K562 (cell line): ENCODE measurements around the gene RETN. TPM values are rescaled to one million over a fixed set of nuclear protein-coding genes. Genes with fewer than 3 reads are reported as not detected.

Experiments
- EP300 ChIP-seq: IDR thresholded peaks from 2 replicates; pipeline ENCODE4 v1.6.1; 2012; ENCODE audit warnings: low read length, improper control_type of control experiment
- FOXK1 ChIP-seq: sonication (generic); formaldehyde crosslinking; IDR thresholded peaks from 2 replicates; pipeline ENCODE4 v1.8.0; 2022; ENCODE audit warnings: missing genetic modification reagents, mild to moderate bottlenecking, borderline replicate concordance
- KDM5B ChIP-seq: fragments of 200-600 bp; sonication (generic); IDR thresholded peaks from 2 replicates; pipeline ENCODE4 v1.6.1; 2012; ENCODE audit warnings: low read depth, mild to moderate bottlenecking, moderate library complexity, low read length, control low read depth, inconsistent platforms; ENCODE audit not compliant: insufficient replicate concordance
- LEF1 ChIP-seq: fragments of 450-650 bp; IDR thresholded peaks from 2 replicates; pipeline ENCODE4 v1.6.1; 2016; ENCODE audit warnings: mild to moderate bottlenecking
- MEIS2 ChIP-seq: fragments of 450-650 bp; IDR thresholded peaks from 2 replicates; pipeline ENCODE4 v1.6.1; 2014; ENCODE audit warnings: mild to moderate bottlenecking; ENCODE audit not compliant: partially characterized antibody
- MYNN ChIP-seq, 2 experiments: sonication (generic); formaldehyde crosslinking in 1 of 2; IDR thresholded peaks; 2 replicates each; pipeline versions ENCODE4 v1.5.0 to v1.6.1; 2016 to 2020; ENCODE audit warnings: antibody characterized with exemption in 1 of 2, missing genetic modification reagents in 1 of 2
- NR2C1 ChIP-seq, 2 experiments: fragments of 450-650 bp; IDR thresholded peaks; 2 replicates each; pipeline ENCODE4 v1.6.1; 2017; ENCODE audit warnings: mild to moderate bottlenecking in 2 of 2, antibody characterized with exemption in 1 of 2, inconsistent platforms in 1 of 2, missing compliant biosample characterization in 1 of 2, missing genetic modification characterization in 1 of 2
- SMARCE1 ChIP-seq: fragments of 450-650 bp; IDR thresholded peaks from 2 replicates; pipeline ENCODE4 v1.7.1; 2016; ENCODE audit warnings: mild to moderate bottlenecking
- TAL1 ChIP-seq: fragments of 450-650 bp; IDR thresholded peaks from 2 replicates; pipeline ENCODE4 v1.6.1; 2016; ENCODE audit warnings: mild to moderate bottlenecking
- TRIM24 ChIP-seq, 2 experiments: fragments of 450-650 bp; IDR thresholded peaks; 2 replicates each; pipeline ENCODE4 v1.6.1; 2016
- ZBTB40 ChIP-seq, 2 experiments: fragments of 450-650 bp in 1 of 2; sonication (generic) in 1 of 2; formaldehyde crosslinking in 1 of 2; IDR thresholded peaks; 2 replicates each; pipeline versions ENCODE4 v1.7.1 to v1.9.0; 2016 to 2022; ENCODE audit warnings: inconsistent platforms in 1 of 2, mild to moderate bottlenecking in 1 of 2, missing genetic modification reagents in 1 of 2
- ZNF263 ChIP-seq: sonication (generic); formaldehyde crosslinking; IDR thresholded peaks from 2 replicates; pipeline ENCODE4 v1.8.0; 2022; ENCODE audit warnings: mild to moderate bottlenecking, missing genetic modification reagents, borderline replicate concordance
- ZNF384 ChIP-seq: IDR thresholded peaks from 2 replicates; pipeline ENCODE4 v1.6.1; 2012; ENCODE audit warnings: low read depth, low read length, improper control_type of control experiment
- ZNF583 ChIP-seq: fragments of 250-450 bp; sonication (Bioruptor Pico); IDR thresholded peaks from 2 replicates; pipeline ENCODE4 v1.4.0; 2020
- polyA plus RNA-seq, 8 experiments: library from polyadenylated mRNA; depleted of rRNA in 4 of 8; stranded (reverse) in 5 of 8; unstranded in 3 of 8; fragments of >200 nt; fragmentation: Nextera tagmentation in 2 of 8; fragmentation: Illumina TruSeq in 1 of 8; extraction: Ambion mirVana in 2 of 8; extraction: Trizol in 1 of 8; gene quantifications; 2 replicates each; pipeline versions ENCODE4 v1.2.1 to v1.2.3, GENCODE V29; 2011 to 2014; ENCODE audit warnings: inconsistent platforms in 1 of 8, missing spikeins in 1 of 8
- total RNA-seq, 7 experiments: library from RNA; depleted of rRNA in 6 of 7; stranded (reverse); fragments of >200 nt in 6 of 7; fragmentation: Illumina TruSeq in 2 of 7; extraction: Trizol in 2 of 7; gene quantifications; 2 replicates each; pipeline versions ENCODE4 v1.2.1 to v1.2.3, GENCODE V29; 2011 to 2021; ENCODE audit warnings: low replicate concordance in 1 of 7
- TF ChIP-seq, protein P1 (sequence below), 2 experiments: fragments of 450-650 bp; conservative IDR thresholded peaks; 2 replicates each; pipeline ENCODE4 v1.6.1; 2017; ENCODE audit warnings: mild to moderate bottlenecking in 2 of 2, moderate library complexity in 2 of 2

Gene RETN
- total and polyA plus RNA-seq, 9 of the 15 experiments (the other 6 are each of a cell fraction or from before 2014, with no cell fraction given) = not detected

- TF ChIP-seq ZBTB40 (IDR thresholded peaks at IDR 0.05) (peak; percentile 52), ZBTB40 (CRISPR knock-in tag; IDR thresholded peaks at IDR 0.05) (no peak), LEF1 (peak; percentile 100), SMARCE1 (peak; percentile 35; the same call in 1 of the 2 replicates), TRIM24 (IDR thresholded peaks at IDR 0.05) (peak in 1 of 2 experiments; percentile 59; a peak in 1 of 4 replicates), MYNN (IDR thresholded peaks at IDR 0.05) (no peak), MYNN (CRISPR knock-in tag; IDR thresholded peaks at IDR 0.05) (no peak), ZNF263 (0 out of 2 replicates have a peak, but pooled peaks have one; percentile 47), ZNF583 (CRISPR knock-in tag) (no peak), MEIS2 (peak; percentile 3), EP300 (peak; percentile 70), FOXK1 (CRISPR knock-in tag) (peak; percentile 39; the same call in 1 of the 2 replicates), TAL1 (no peak), ZNF384 (peak; percentile 85), KDM5B (no peak), NR2C1 (IDR thresholded peaks at IDR 0.05) (peak; percentile 89), NR2C1 (tag; IDR thresholded peaks at IDR 0.05) (peak; percentile 94)
- TF ChIP-seq, protein P1, sequence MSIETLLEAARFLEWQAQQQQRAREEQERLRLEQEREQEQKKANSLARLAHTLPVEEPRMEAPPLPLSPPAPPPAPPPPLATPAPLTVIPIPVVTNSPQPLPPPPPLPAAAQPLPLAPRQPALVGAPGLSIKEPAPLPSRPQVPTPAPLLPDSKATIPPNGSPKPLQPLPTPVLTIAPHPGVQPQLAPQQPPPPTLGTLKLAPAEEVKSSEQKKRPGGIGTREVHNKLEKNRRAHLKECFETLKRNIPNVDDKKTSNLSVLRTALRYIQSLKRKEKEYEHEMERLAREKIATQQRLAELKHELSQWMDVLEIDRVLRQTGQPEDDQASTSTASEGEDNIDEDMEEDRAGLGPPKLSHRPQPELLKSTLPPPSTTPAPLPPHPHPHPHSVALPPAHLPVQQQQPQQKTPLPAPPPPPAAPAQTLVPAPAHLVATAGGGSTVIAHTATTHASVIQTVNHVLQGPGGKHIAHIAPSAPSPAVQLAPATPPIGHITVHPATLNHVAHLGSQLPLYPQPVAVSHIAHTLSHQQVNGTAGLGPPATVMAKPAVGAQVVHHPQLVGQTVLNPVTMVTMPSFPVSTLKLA (conservative IDR thresholded peaks at IDR 0.05) = peak; percentile 47 to 60; a peak in 2 of 4 replicates
These were observed 16.7 kb upstream of the RETN start (continued) for GRCh38 chr19:7652061-7652641.
